CD14-positive monocyte (primary cell): Measurements from ENCODE around the gene DLGAP1. TPM values are rescaled to one million over a fixed set of nuclear protein-coding genes. Genes with fewer than 3 reads are reported as not detected.

Experiments used
- DNase-seq, 3 donors: peaks; one replicate each; pipeline ENCODE4 v3.0.0-alpha.2; 2011 to 2022
- H2AFZ ChIP-seq: 2 replicates; pipeline ENCODE4 v1.6.0; 2012; ENCODE audit warnings: mild to moderate bottlenecking, low read depth, low read length, inconsistent platforms; ENCODE audit not compliant: insufficient read depth, poor library complexity, severe bottlenecking
- H3K27ac ChIP-seq, 2 donors: 1 replicate in 1 of 2; 2 replicates in 1 of 2; pipeline ENCODE4 v1.5.1; 2012 to 2013; ENCODE audit warnings: low read length in 2 of 2, control low read depth in 1 of 2, inconsistent platforms in 1 of 2, low read depth in 1 of 2, mild to moderate bottlenecking in 1 of 2
- H3K27me3 ChIP-seq, 2 donors: one replicate each; pipeline versions ENCODE4 v1.6.0 to v1.6.1; 2011 to 2013; ENCODE audit warnings: low read length in 2 of 2; ENCODE audit not compliant: control insufficient read depth in 2 of 2, insufficient read depth in 2 of 2
- H3K36me3 ChIP-seq, 2 donors: replicated peaks in 1 of 2; 1 replicate in 1 of 2; 2 replicates in 1 of 2; pipeline versions ENCODE4 v1.5.1 to v1.6.1; 2012 to 2013; ENCODE audit warnings: low read length in 2 of 2, control low read depth in 1 of 2, inconsistent platforms in 1 of 2, mild to moderate bottlenecking in 1 of 2; ENCODE audit not compliant: insufficient read depth in 2 of 2, control insufficient read depth in 1 of 2
- H3K4me1 ChIP-seq, 2 donors: 1 replicate in 1 of 2; 2 replicates in 1 of 2; pipeline versions ENCODE4 v1.5.1 to v1.6.1; 2012 to 2013; ENCODE audit warnings: low read length in 2 of 2, control low read depth in 1 of 2, inconsistent platforms in 1 of 2, mild to moderate bottlenecking in 1 of 2, moderate library complexity in 1 of 2; ENCODE audit not compliant: insufficient read depth in 2 of 2, control insufficient read depth in 1 of 2
- H3K4me2 ChIP-seq: replicated peaks from 2 replicates; pipeline ENCODE3; 2012; ENCODE audit warnings: low read length, moderate library complexity, mild to moderate bottlenecking; ENCODE audit not compliant: poor library complexity, severe bottlenecking; ENCODE audit errors: extremely low read depth
- H3K4me3 ChIP-seq, 3 experiments: fragments of 200-600 bp in 1 of 3; sonication (generic) in 1 of 3; replicated peaks in 1 of 3; 1 replicate in 2 of 3; 2 replicates in 1 of 3; pipeline ENCODE4 v1.5.1; 2011 to 2013; ENCODE audit warnings: low read length in 3 of 3, mild to moderate bottlenecking in 3 of 3, control low read depth in 2 of 3, low read depth in 2 of 3, inconsistent platforms in 1 of 3, moderate library complexity in 1 of 3
- H3K79me2 ChIP-seq: 2 replicates; pipeline ENCODE4 v1.6.0; 2012; ENCODE audit warnings: mild to moderate bottlenecking, control low read depth, inconsistent platforms, low read length, moderate library complexity; ENCODE audit not compliant: insufficient read depth
- H3K9ac ChIP-seq: 2 replicates; pipeline ENCODE4 v1.6.0; 2017; ENCODE audit warnings: low read length, mild to moderate bottlenecking; ENCODE audit not compliant: insufficient read depth, poor library complexity, severe bottlenecking
- H3K9me3 ChIP-seq, 2 donors: replicated peaks in 1 of 2; 1 replicate in 1 of 2; 2 replicates in 1 of 2; pipeline versions ENCODE4 v1.5.1 to v1.6.1; 2012 to 2013; ENCODE audit warnings: low read length in 2 of 2, control low read depth in 1 of 2; ENCODE audit not compliant: control insufficient read depth in 1 of 2, insufficient read depth in 1 of 2
- H4K20me1 ChIP-seq: 2 replicates; pipeline ENCODE4 v1.6.0; 2012; ENCODE audit warnings: mild to moderate bottlenecking, low read length, control low read depth, moderate library complexity; ENCODE audit not compliant: insufficient read depth
- H3K27ac Mint-ChIP-seq, 7 donors: one replicate each; pipeline ENCODE4 v1.8.0; 2020; ENCODE audit warnings: mild to moderate bottlenecking in 7 of 7, mixed read lengths in 7 of 7, moderate library complexity in 6 of 7, inconsistent platforms in 2 of 7
- H3K27me3 Mint-ChIP-seq, 3 donors: one replicate each; pipeline ENCODE4 v1.8.0; 2021 to 2022; ENCODE audit warnings: low read depth in 3 of 3, mild to moderate bottlenecking in 3 of 3, mixed read lengths in 3 of 3, moderate library complexity in 3 of 3, inconsistent platforms in 1 of 3
- H3K36me3 Mint-ChIP-seq, 2 donors: one replicate each; pipeline ENCODE4 v1.8.0; 2020; ENCODE audit warnings: mixed read lengths in 2 of 2, inconsistent platforms in 1 of 2, mild to moderate bottlenecking in 1 of 2
- H3K4me1 Mint-ChIP-seq: one replicate; pipeline ENCODE4 v1.8.0; 2020; ENCODE audit warnings: mild to moderate bottlenecking, mixed read lengths
- H3K4me3 Mint-ChIP-seq, 2 donors: one replicate each; pipeline ENCODE4 v1.8.0; 2020; ENCODE audit warnings: mild to moderate bottlenecking in 2 of 2, mixed read lengths in 2 of 2, moderate library complexity in 1 of 2
- H3K9me3 Mint-ChIP-seq, 7 donors: one replicate each; pipeline ENCODE4 v1.8.0; 2020 to 2022; ENCODE audit warnings: mixed read lengths in 7 of 7, mild to moderate bottlenecking in 6 of 7, moderate library complexity in 6 of 7, inconsistent platforms in 2 of 7
- WGBS: methylation state at CpG from one replicate; pipeline ENCODE4 v1.1.5; 2013; ENCODE audit warnings: missing lambda C conversion rate; ENCODE audit not compliant: insufficient coverage; 5-methylcytosine and 5-hydroxymethylcytosine counted together
- intact Hi-C, 2 donors: fragments of 100-400 bp; cut with micrococcal nuclease; formaldehyde crosslinking; loops; one replicate each; pipeline versions ENCODE4 v1.15.0 to v1.15.1; 2023
- polyA plus RNA-seq, 3 donors: library from polyadenylated mRNA; depleted of rRNA in 1 of 3; unstranded in 2 of 3; stranded (reverse) in 1 of 3; fragments of 300-500 nt in 2 of 3; fragments of >200 nt in 1 of 3; fragmentation: Illumina TruSeq in 2 of 3; gene quantifications; 1 replicate in 2 of 3; 2 replicates in 1 of 3; pipeline ENCODE4 v1.2.3, GENCODE V29; 2012 to 2021
- TF ChIP-seq, protein P1 (sequence below): fragments of 200-600 bp; IDR thresholded peaks from one replicate; pipeline ENCODE4 v1.8.0; 2022; ENCODE audit warnings: antibody characterized with exemption, mild to moderate bottlenecking

The DLGAP1 gene
- polyA plus RNA-seq, 3 donors: 0.09 to 0.42 TPM; not detected in 1

DNA sequence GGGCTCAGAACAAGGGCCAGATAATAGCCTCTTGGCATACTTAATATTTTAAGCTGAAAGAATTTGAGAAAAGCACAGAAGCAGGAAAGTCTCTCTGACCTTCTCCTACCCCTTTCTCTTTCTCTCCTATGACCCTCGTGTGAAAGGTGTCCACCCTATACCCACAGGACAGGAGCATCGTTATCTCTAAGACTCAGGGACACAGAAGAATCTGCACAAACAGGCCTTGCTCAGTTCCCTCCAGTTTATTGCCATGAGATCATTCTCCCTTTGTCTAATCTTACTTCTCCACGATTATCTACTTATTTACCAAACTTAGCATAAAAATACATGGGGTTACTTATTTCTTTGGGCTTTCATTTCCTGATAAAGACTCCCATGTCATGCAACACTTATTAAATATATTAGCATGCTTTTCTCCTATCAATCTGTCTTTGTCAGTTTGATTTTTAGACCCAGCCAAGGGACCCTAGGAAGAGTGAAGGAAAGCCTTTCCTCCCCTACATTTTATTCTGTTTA is 370.7 kb downstream of the DLGAP1 start:
- H3K4me1 Mint-ChIP-seq: no peaks in the 10 kb centered on the region
- no peak overlapping the region for H3K27ac ChIP-seq
- no peak overlapping the region for H3K9ac ChIP-seq
- H4K20me1 ChIP-seq: no peaks in the 10 kb centered on the region
- DNase-seq: no peak
- H3K4me3 Mint-ChIP-seq: no peak overlapping the region
- H3K36me3 Mint-ChIP-seq: no peaks in the 10 kb centered on the region
- no peaks in the 10 kb centered on the region for H3K79me2 ChIP-seq
- 82% methylated on average over 3 of the region's 3 CpGs for whole genome bisulfite sequencing
- no peaks in the 10 kb centered on the region for H3K4me1 ChIP-seq
- no peak overlapping the region for H3K4me2 ChIP-seq
- intact Hi-C loops: no loop called here
- no peaks in the 10 kb centered on the region for H3K9me3 ChIP-seq
- TF ChIP-seq, protein P1, sequence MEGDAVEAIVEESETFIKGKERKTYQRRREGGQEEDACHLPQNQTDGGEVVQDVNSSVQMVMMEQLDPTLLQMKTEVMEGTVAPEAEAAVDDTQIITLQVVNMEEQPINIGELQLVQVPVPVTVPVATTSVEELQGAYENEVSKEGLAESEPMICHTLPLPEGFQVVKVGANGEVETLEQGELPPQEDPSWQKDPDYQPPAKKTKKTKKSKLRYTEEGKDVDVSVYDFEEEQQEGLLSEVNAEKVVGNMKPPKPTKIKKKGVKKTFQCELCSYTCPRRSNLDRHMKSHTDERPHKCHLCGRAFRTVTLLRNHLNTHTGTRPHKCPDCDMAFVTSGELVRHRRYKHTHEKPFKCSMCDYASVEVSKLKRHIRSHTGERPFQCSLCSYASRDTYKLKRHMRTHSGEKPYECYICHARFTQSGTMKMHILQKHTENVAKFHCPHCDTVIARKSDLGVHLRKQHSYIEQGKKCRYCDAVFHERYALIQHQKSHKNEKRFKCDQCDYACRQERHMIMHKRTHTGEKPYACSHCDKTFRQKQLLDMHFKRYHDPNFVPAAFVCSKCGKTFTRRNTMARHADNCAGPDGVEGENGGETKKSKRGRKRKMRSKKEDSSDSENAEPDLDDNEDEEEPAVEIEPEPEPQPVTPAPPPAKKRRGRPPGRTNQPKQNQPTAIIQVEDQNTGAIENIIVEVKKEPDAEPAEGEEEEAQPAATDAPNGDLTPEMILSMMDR: no peak
- H3K9me3 Mint-ChIP-seq: peaks cover 0 to 13% (median 6%) of the 10 kb centered on the region in 7 donors
- H3K27me3 ChIP-seq: no peaks in the 10 kb centered on the region
- no peak overlapping the region for H3K27ac Mint-ChIP-seq
- no peak overlapping the region for H3K4me3 ChIP-seq
- H2AFZ ChIP-seq: no peak overlapping the region
- H3K36me3 ChIP-seq: no peaks in the 10 kb centered on the region
- H3K27me3 Mint-ChIP-seq: peaks cover 0 to 3% (median 1%) of the 10 kb centered on the region in 3 donors

DNA sequence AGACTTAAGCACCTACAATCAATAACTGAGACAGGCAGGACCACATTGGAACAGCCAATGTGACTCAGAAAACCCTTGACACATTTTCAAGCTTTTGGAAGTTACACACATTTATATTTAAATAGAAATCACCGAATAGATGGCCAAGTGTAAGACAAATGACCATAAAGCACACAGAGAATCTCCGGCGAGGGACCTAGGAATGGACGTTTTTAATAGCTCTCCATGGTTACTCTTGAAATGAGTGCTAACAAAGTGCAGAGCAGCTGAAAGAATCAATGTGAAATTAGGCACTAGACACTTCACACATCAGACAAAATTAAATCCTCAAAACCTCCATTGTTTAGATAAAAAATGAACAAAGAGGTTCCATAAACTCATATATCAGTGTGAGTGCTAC is 376.9 kb downstream of the DLGAP1 start:
- H3K27ac ChIP-seq: no peak overlapping the region
- DNase-seq: no peak
- no CpG with 5 or more reads among the region's 4 CpGs for WGBS
- H3K4me1 Mint-ChIP-seq: no peaks in the 10 kb centered on the region
- no peaks in the 10 kb centered on the region for H3K36me3 ChIP-seq
- TF ChIP-seq, protein P1: no peak
- intact Hi-C loops: no loop called here
- H3K4me3 Mint-ChIP-seq: no peak overlapping the region
- H3K9me3 ChIP-seq: no peaks in the 10 kb centered on the region
- no peaks in the 10 kb centered on the region for H3K79me2 ChIP-seq
- peaks cover 0 to 6% (median 0%) of the 10 kb centered on the region in 7 donors for H3K9me3 Mint-ChIP-seq
- no peak overlapping the region for H3K4me2 ChIP-seq
- H3K36me3 Mint-ChIP-seq: no peaks in the 10 kb centered on the region
- no peaks in the 10 kb centered on the region for H3K4me1 ChIP-seq
- no peak overlapping the region for H3K27ac Mint-ChIP-seq
- H4K20me1 ChIP-seq: no peaks in the 10 kb centered on the region
- H3K27me3 Mint-ChIP-seq: peaks cover 0 to 2% (median 2%) of the 10 kb centered on the region in 3 donors
- H2AFZ ChIP-seq: no peak overlapping the region
- no peak overlapping the region for H3K4me3 ChIP-seq
- H3K9ac ChIP-seq: no peak overlapping the region
- H3K27me3 ChIP-seq: peaks cover 0 to 3% of the 10 kb centered on the region in 2 donors
